ENCODE data around the gene STRC.
"Not testable (repeated sequence)": the region's sequence is repeated elsewhere in the genome, so short reads cannot be mapped to it uniquely, and the experiment has no call there.

GRCh38 chr15:43626937-43627336 lies 8.3 kb upstream of the STRC start:
- not testable (repeated sequence) for TF ChIP-seq CTCF (IDR thresholded peaks at IDR 0.05); EZH2 (IDR thresholded peaks at IDR 0.05; ENCODE audit: borderline replicate concordance, insufficient read depth, low read depth, low read length, poor library complexity, severe bottlenecking)
